ENCODE measurements around the gene IPO7. TPM values are rescaled to one million over a fixed set of nuclear protein-coding genes. Genes with fewer than 3 reads are reported as not detected.

IPO7 gene
- total and polyA plus RNA-seq, 10 of the 15 experiments (the other 5 are each of a cell fraction or from before 2014, with no cell fraction given), result 5.0 to 51.4 (median 30.6) TPM

DNA sequence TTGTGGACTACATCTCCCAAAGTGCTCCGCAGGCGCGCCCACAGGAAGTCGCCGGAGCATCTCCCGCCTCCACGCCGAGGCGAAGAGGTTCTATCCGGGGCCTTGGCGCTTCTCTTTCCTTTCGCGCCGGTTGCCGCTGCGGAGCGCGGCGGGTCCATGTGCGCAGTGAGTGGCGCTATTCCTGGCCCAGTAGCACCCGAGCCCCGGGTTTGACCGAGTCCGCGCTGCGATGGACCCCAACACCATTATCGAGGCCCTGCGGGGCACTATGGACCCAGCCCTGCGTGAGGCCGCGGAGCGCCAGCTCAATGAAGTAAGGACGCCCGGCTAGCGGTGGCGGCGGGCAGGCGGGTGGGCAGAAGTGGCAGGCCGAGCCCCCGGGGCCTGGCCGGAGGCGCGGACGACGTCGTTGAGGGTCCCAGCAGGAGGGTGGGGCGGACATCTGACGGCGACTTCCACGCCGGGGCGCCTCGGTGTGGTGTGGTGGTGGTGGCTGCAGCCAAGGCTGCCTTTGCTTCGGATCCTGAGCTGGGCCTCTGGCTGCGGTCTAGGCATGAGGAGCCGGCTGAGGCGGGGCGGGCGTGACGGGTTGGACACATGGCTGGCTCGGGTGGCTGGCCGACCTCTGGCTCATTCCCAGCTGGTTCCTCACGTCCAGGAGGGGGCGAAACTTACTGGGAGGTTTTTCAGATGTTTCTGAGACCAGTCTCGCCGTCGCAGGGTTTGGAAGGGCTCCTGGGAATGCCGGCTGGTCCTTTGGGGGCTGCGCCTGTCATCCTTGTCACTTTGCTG is at the start of gene IPO7 (continued):
- TF ChIP-seq ZNF687 (IDR thresholded peaks at IDR 0.05), result peak; percentile 68; the same call in 1 of the 2 replicates
- peak; percentile 92; the same call in 1 of the 2 replicates for TF ChIP-seq RB1 (IDR thresholded peaks at IDR 0.05; ENCODE audit: borderline replicate concordance)
- peak; percentile 82 for TF ChIP-seq E2F8 (IDR thresholded peaks at IDR 0.05; ENCODE audit: low read depth, partially characterized antibody)
- peak in 1 of 2 experiments; percentile 55; a peak in 2 of 4 replicates for TF ChIP-seq IKZF2 (IDR thresholded peaks at IDR 0.05)
- TF ChIP-seq SMAD5 (IDR thresholded peaks at IDR 0.05; ENCODE audit: low read depth), result peak; percentile 90
- peak; percentile 75 for TF ChIP-seq RELA (IDR thresholded peaks at IDR 0.05; ENCODE audit: borderline replicate concordance, partially characterized antibody)
- TF ChIP-seq RFX5 (IDR thresholded peaks at IDR 0.05; ENCODE audit: low read depth, low read length), result no peak
- peak; percentile 78 for TF ChIP-seq IKZF1 (conservative IDR thresholded peaks at IDR 0.05)
- 0 out of 2 replicates have a peak, but pooled peaks have one; percentile 77 for TF ChIP-seq TARDBP (IDR thresholded peaks at IDR 0.05; ENCODE audit: borderline replicate concordance)
- TF ChIP-seq, protein P1, sequence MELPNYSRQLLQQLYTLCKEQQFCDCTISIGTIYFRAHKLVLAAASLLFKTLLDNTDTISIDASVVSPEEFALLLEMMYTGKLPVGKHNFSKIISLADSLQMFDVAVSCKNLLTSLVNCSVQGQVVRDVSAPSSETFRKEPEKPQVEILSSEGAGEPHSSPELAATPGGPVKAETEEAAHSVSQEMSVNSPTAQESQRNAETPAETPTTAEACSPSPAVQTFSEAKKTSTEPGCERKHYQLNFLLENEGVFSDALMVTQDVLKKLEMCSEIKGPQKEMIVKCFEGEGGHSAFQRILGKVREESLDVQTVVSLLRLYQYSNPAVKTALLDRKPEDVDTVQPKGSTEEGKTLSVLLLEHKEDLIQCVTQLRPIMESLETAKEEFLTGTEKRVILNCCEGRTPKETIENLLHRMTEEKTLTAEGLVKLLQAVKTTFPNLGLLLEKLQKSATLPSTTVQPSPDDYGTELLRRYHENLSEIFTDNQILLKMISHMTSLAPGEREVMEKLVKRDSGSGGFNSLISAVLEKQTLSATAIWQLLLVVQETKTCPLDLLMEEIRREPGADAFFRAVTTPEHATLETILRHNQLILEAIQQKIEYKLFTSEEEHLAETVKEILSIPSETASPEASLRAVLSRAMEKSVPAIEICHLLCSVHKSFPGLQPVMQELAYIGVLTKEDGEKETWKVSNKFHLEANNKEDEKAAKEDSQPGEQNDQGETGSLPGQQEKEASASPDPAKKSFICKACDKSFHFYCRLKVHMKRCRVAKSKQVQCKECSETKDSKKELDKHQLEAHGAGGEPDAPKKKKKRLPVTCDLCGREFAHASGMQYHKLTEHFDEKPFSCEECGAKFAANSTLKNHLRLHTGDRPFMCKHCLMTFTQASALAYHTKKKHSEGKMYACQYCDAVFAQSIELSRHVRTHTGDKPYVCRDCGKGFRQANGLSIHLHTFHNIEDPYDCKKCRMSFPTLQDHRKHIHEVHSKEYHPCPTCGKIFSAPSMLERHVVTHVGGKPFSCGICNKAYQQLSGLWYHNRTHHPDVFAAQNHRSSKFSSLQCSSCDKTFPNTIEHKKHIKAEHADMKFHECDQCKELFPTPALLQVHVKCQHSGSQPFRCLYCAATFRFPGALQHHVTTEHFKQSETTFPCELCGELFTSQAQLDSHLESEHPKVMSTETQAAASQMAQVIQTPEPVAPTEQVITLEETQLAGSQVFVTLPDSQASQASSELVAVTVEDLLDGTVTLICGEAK (IDR thresholded peaks at IDR 0.05; ENCODE audit: borderline replicate concordance), result peak; percentile 94
- TF ChIP-seq EP300 (IDR thresholded peaks at IDR 0.05; ENCODE audit: borderline replicate concordance in 1 of 2, control insufficient read depth in 1 of 2, low read depth in 2 of 2, low read length in 2 of 2), result 0 out of 4 replicates have a peak, but pooled peaks of 1 of the 2 experiments have one; percentile 20
- TF ChIP-seq MTA3 (IDR thresholded peaks at IDR 0.05; ENCODE audit: borderline replicate concordance, low read length), result no peak
- peak; percentile 84 for TF ChIP-seq GATAD2B (conservative IDR thresholded peaks at IDR 0.05; ENCODE audit: low read depth)
- peak; percentile 69; the same call in 1 of the 2 replicates for TF ChIP-seq ATF3 (IDR thresholded peaks at IDR 0.05; ENCODE audit: borderline replicate concordance, extremely low read depth, low read depth, low read length)
- TF ChIP-seq, protein P2, sequence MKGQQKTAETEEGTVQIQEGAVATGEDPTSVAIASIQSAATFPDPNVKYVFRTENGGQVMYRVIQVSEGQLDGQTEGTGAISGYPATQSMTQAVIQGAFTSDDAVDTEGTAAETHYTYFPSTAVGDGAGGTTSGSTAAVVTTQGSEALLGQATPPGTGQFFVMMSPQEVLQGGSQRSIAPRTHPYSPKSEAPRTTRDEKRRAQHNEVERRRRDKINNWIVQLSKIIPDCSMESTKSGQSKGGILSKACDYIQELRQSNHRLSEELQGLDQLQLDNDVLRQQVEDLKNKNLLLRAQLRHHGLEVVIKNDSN (IDR thresholded peaks at IDR 0.05; ENCODE audit: borderline replicate concordance, extremely low read length, insufficient read depth, low read depth, low read length), result peak; percentile 79

Data from GM12878 (cell line).